ENCODE results near the gene AGAP1. TPM values are rescaled to one million over a fixed set of nuclear protein-coding genes. Genes with fewer than 3 reads are reported as not detected.

The AGAP1 gene
- total and polyA plus RNA-seq, 2 donors (not counting 3 experiments of a cell fraction or from before 2014, with no cell fraction given): 10.2 to 20.9 TPM

- intact Hi-C loops (cut with micrococcal nuclease): no loop called here
- FAIRE-seq (no peak), DNase-seq (ENCODE audit: low read depth, low spot score) (no peak)
- H3K4me2 ChIP-seq (ENCODE audit: insufficient read depth, low read length): no peak overlapping the region
- no peaks in the 10 kb centered on the region for H3K9me3 ChIP-seq (replicated peaks; ENCODE audit: control insufficient read depth, insufficient read depth, low read length)
- H3K79me2 ChIP-seq (ENCODE audit: control insufficient read depth, insufficient read depth, low read length): no peaks in the 10 kb centered on the region
- ChIA-PET POLR2A (no interaction called here), CTCF (interaction anchor here (1.6 kb wide), 1 partner anchor 19 kb away, joined by 4 read pairs; no protein-coding TSS in a partner anchor)
- H2AFZ ChIP-seq (ENCODE audit: low read depth, low read length): no peak overlapping the region
- BruUV-seq (replicated peaks): no TSS peak
- H3K4me3 ChIP-seq (replicated peaks in 1 of 3; ENCODE audit: insufficient read depth in 1 of 3, low read depth in 1 of 3, low read length in 3 of 3): no peak overlapping the region
- peaks cover 7% of the 10 kb centered on the region for H4K20me1 ChIP-seq (replicated peaks; ENCODE audit: control insufficient read depth, extremely low read depth, insufficient read depth, low read length)
- H3K27me3 ChIP-seq (ENCODE audit: control insufficient read depth in 2 of 2, insufficient read depth in 2 of 2, low read length in 2 of 2): no peaks in the 10 kb centered on the region
- H3K27ac ChIP-seq (ENCODE audit: insufficient read depth, low read depth, low read length): no peak overlapping the region
- no peaks in the 10 kb centered on the region for H3K4me1 ChIP-seq (ENCODE audit: control insufficient read depth, extremely low read depth, insufficient read depth, low read length)
- H3K9me1 ChIP-seq (replicated peaks; ENCODE audit: control insufficient read depth, extremely low read depth, insufficient read depth, low read length): no peaks in the 10 kb centered on the region
- no peak overlapping the region for H3K9ac ChIP-seq (replicated peaks; ENCODE audit: extremely low read depth, insufficient read depth, low read length)
- no peak for TF ChIP-seq EZH2 (IDR thresholded peaks at IDR 0.05; ENCODE audit: borderline replicate concordance, low read depth, low read length, severe bottlenecking)
- TF ChIP-seq FOS (IDR thresholded peaks at IDR 0.05; ENCODE audit: borderline replicate concordance, insufficient read depth, low read length): no peak
- dilution Hi-C loops (cut with MboI; ENCODE audit: extremely low pct_ligation_motif_present, low sequenced_read_pairs): no loop called here
- no peaks in the 10 kb centered on the region for H3K36me3 ChIP-seq (ENCODE audit: control insufficient read depth in 2 of 2, extremely low read depth in 1 of 2, insufficient read depth in 2 of 2, low read length in 2 of 2)
Observed at GRCh38 chr2:235550378-235550760, 56.5 kb downstream of the AGAP1 start.

DNA sequence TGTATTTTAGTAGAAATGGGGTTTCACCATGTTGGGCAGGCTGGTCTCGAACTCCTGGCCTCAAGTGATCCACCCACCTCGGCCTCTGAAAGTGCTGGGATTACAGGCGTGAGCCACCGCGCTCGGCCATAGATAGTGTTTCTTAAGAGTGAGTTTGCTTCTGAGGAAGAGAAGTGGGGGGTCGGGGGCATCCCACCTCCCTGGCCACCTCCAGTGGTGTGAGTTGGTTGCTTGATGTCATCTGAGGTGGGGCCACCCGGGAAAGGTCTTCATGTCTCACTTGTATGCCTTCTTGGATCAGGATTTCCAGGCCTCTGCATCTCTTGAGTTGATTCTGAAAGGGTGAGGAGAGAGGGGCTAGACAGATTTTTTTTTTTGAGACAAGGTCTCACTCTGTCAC is 57.1 kb downstream of the AGAP1 start:
- no peak for FAIRE-seq
- no peak overlapping the region for H3K4me2 ChIP-seq (ENCODE audit: insufficient read depth, low read length)
- intact Hi-C loops (cut with micrococcal nuclease) (no loop called here), dilution Hi-C loops (cut with MboI; ENCODE audit: extremely low pct_ligation_motif_present, low sequenced_read_pairs) (no loop called here)
- no peak overlapping the region for H2AFZ ChIP-seq (ENCODE audit: low read depth, low read length)
- TF ChIP-seq POLR2AphosphoS5 (IDR thresholded peaks at IDR 0.05; ENCODE audit: insufficient read depth, low read depth, low read length) (no peak), GATA2 (IDR thresholded peaks at IDR 0.05; ENCODE audit: insufficient read depth, insufficient read length, low read depth, low read length) (no peak), JUN (IDR thresholded peaks at IDR 0.05; ENCODE audit: borderline replicate concordance, insufficient read depth, insufficient read length, low read depth) (no peak), EZH2 (IDR thresholded peaks at IDR 0.05; ENCODE audit: borderline replicate concordance, low read depth, low read length, severe bottlenecking) (no peak), MAX (IDR thresholded peaks at IDR 0.05; ENCODE audit: insufficient read depth, insufficient read length) (no peak), MYC (IDR thresholded peaks at IDR 0.05; ENCODE audit: low read depth, low read length) (no peak), POLR2A (IDR thresholded peaks at IDR 0.05; ENCODE audit: low read depth, low read length) (no peak), FOS (IDR thresholded peaks at IDR 0.05; ENCODE audit: borderline replicate concordance, insufficient read depth, low read length) (no peak)
- TF ChIP-seq, protein P1, sequence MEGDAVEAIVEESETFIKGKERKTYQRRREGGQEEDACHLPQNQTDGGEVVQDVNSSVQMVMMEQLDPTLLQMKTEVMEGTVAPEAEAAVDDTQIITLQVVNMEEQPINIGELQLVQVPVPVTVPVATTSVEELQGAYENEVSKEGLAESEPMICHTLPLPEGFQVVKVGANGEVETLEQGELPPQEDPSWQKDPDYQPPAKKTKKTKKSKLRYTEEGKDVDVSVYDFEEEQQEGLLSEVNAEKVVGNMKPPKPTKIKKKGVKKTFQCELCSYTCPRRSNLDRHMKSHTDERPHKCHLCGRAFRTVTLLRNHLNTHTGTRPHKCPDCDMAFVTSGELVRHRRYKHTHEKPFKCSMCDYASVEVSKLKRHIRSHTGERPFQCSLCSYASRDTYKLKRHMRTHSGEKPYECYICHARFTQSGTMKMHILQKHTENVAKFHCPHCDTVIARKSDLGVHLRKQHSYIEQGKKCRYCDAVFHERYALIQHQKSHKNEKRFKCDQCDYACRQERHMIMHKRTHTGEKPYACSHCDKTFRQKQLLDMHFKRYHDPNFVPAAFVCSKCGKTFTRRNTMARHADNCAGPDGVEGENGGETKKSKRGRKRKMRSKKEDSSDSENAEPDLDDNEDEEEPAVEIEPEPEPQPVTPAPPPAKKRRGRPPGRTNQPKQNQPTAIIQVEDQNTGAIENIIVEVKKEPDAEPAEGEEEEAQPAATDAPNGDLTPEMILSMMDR (IDR thresholded peaks at IDR 0.05; ENCODE audit: extremely low read depth in 1 of 2, insufficient read depth in 1 of 2, low read depth in 1 of 2, low read length in 2 of 2): no peak
- H3K36me3 ChIP-seq (ENCODE audit: control insufficient read depth in 2 of 2, extremely low read depth in 1 of 2, insufficient read depth in 2 of 2, low read length in 2 of 2): no peaks in the 10 kb centered on the region
- no peaks in the 10 kb centered on the region for H3K27me3 ChIP-seq (ENCODE audit: control insufficient read depth in 2 of 2, insufficient read depth in 2 of 2, low read length in 2 of 2)
- no TSS peak for BruUV-seq (replicated peaks)
- H3K79me2 ChIP-seq (ENCODE audit: control insufficient read depth, insufficient read depth, low read length): no peaks in the 10 kb centered on the region
- DNase-seq (ENCODE audit: low read depth, low spot score): no peak
- peaks cover 7% of the 10 kb centered on the region for H4K20me1 ChIP-seq (replicated peaks; ENCODE audit: control insufficient read depth, extremely low read depth, insufficient read depth, low read length)
- no peak overlapping the region for H3K9ac ChIP-seq (replicated peaks; ENCODE audit: extremely low read depth, insufficient read depth, low read length)
- H3K9me3 ChIP-seq (replicated peaks; ENCODE audit: control insufficient read depth, insufficient read depth, low read length): no peaks in the 10 kb centered on the region
- no peak overlapping the region for H3K4me3 ChIP-seq (replicated peaks in 1 of 3; ENCODE audit: insufficient read depth in 1 of 3, low read depth in 1 of 3, low read length in 3 of 3)
- ChIA-PET POLR2A (no interaction called here), CTCF (interaction anchor here (1.1 to 2.4 kb wide), 5 partner anchors 20 to 413 kb away, joined by 3 to 23 read pairs (median 6); no protein-coding TSS in a partner anchor)
- no peaks in the 10 kb centered on the region for H3K4me1 ChIP-seq (ENCODE audit: control insufficient read depth, extremely low read depth, insufficient read depth, low read length)
- no peak overlapping the region for H3K27ac ChIP-seq (ENCODE audit: insufficient read depth, low read depth, low read length)
- H3K9me1 ChIP-seq (replicated peaks; ENCODE audit: control insufficient read depth, extremely low read depth, insufficient read depth, low read length): no peaks in the 10 kb centered on the region

All from endothelial cell of umbilical vein (primary cell).